ENCODE measurements around the gene C11orf21.

The C11orf21 gene

GRCh38 chr11:2275334-2276279 is 26.1 kb downstream of the C11orf21 start:
- no peak for DNase-seq (ENCODE audit: extremely low read depth, low read depth)
- H3K4me3 ChIP-seq (replicated peaks; ENCODE audit: low read depth, low read length) = no peak overlapping the region
- TF ChIP-seq CTCF (IDR thresholded peaks at IDR 0.05; ENCODE audit: low read depth, low read length, missing control alignments) = no peak

- no peak for DNase-seq (ENCODE audit: extremely low read depth, low read depth)
- H3K4me3 ChIP-seq (replicated peaks; ENCODE audit: low read depth, low read length) = no peak overlapping the region
- TF ChIP-seq CTCF (IDR thresholded peaks at IDR 0.05; ENCODE audit: low read depth, low read length, missing control alignments) = no peak
Measured at GRCh38 chr11:2273771-2274170, 27.9 kb downstream of the C11orf21 start.

GRCh38 chr11:2273311-2273710 is 28.4 kb downstream of the C11orf21 start:
- H3K4me3 ChIP-seq (replicated peaks; ENCODE audit: low read depth, low read length) = no peak overlapping the region
- no peak for TF ChIP-seq CTCF (IDR thresholded peaks at IDR 0.05; ENCODE audit: low read depth, low read length, missing control alignments)
- DNase-seq (ENCODE audit: extremely low read depth, low read depth) = no peak

- TF ChIP-seq CTCF (IDR thresholded peaks at IDR 0.05; ENCODE audit: low read depth, low read length, missing control alignments) = no peak
- no peak overlapping the region for H3K4me3 ChIP-seq (replicated peaks; ENCODE audit: low read depth, low read length)
- DNase-seq (ENCODE audit: extremely low read depth, low read depth) = no peak
Measured at GRCh38 chr11:2272946-2273280, 28.8 kb downstream of the C11orf21 start.

- no peak overlapping the region for H3K4me3 ChIP-seq (replicated peaks; ENCODE audit: low read depth, low read length)
- DNase-seq (ENCODE audit: extremely low read depth, low read depth) = no peak
- TF ChIP-seq CTCF (IDR thresholded peaks at IDR 0.05; ENCODE audit: low read depth, low read length, missing control alignments) = no peak
Measured at GRCh38 chr11:2272228-2272945, 29.3 kb downstream of the C11orf21 start.

- no peak for TF ChIP-seq CTCF (IDR thresholded peaks at IDR 0.05; ENCODE audit: low read depth, low read length, missing control alignments)
- no peak overlapping the region for H3K4me3 ChIP-seq (replicated peaks; ENCODE audit: low read depth, low read length)
- DNase-seq (ENCODE audit: extremely low read depth, low read depth) = no peak
Measured at GRCh38 chr11:2271327-2272227, 30.1 kb downstream of the C11orf21 start.

Data from HFF-Myc (cell line).